MCF 10A (cell line): ENCODE data around the gene SLC2A1. TPM values are rescaled to one million over a fixed set of nuclear protein-coding genes. Genes with fewer than 3 reads are reported as not detected.

Experiments
- BruUV-seq: library from RNA; stranded (reverse); fragments of 400-500 nt; replicated peaks from 2 replicates; lab custom pipeline; 2021; lab: Mats Ljungman, UMichigan
- CTCF ChIA-PET: fragments of 300-600 bp; sonication (Branson Sonifier 250); formaldehyde crosslinking; extraction: SDS; loops from one replicate; lab custom pipeline; 2021; ENCODE audit warnings: antibody characterized with exemption, inconsistent platforms; lab: Yijun Ruan, JAX
- POLR2A ChIA-PET: fragments of 300-600, 350-650 bp; sonication (Branson Sonifier 250); formaldehyde crosslinking; extraction: SDS; loops from one replicate; lab custom pipeline; 2020; ENCODE audit warnings: antibody characterized with exemption, inconsistent platforms; lab: Yijun Ruan, JAX
- DNase-seq: peaks from one replicate; pipeline ENCODE4 v3.0.0-alpha.2; 2018; ENCODE audit not compliant: unreplicated experiment
- H3K27ac Mint-ChIP-seq: one replicate; pipeline ENCODE4 v1.8.0; 2022; ENCODE audit warnings: mild to moderate bottlenecking, low read depth, mixed read lengths; ENCODE audit not compliant: unreplicated experiment
- H3K27me3 Mint-ChIP-seq: one replicate; pipeline ENCODE4 v1.8.0; 2022; ENCODE audit warnings: mixed read lengths; ENCODE audit not compliant: insufficient read depth, unreplicated experiment
- H3K36me3 Mint-ChIP-seq: one replicate; pipeline ENCODE4 v1.8.0; 2022; ENCODE audit warnings: mild to moderate bottlenecking, moderate library complexity, mixed read lengths; ENCODE audit not compliant: insufficient read depth, unreplicated experiment
- H3K4me1 Mint-ChIP-seq: one replicate; pipeline ENCODE4 v1.8.0; 2022; ENCODE audit warnings: mixed read lengths; ENCODE audit not compliant: insufficient read depth, unreplicated experiment
- H3K4me3 Mint-ChIP-seq: one replicate; pipeline ENCODE4 v1.8.0; 2022; ENCODE audit warnings: mild to moderate bottlenecking, moderate library complexity, mixed read lengths; ENCODE audit not compliant: unreplicated experiment
- H3K9me3 Mint-ChIP-seq: one replicate; pipeline ENCODE4 v1.8.0; 2022; ENCODE audit warnings: mixed read lengths; ENCODE audit not compliant: unreplicated experiment
- CTCF ChIP-seq: fragments of 200-600 bp; IDR thresholded peaks from one replicate; pipeline ENCODE4 v1.8.0; 2022; ENCODE audit warnings: antibody characterized with exemption, mild to moderate bottlenecking; ENCODE audit not compliant: unreplicated experiment
- intact Hi-C: fragments of 100-400 bp; cut with micrococcal nuclease; formaldehyde crosslinking; loops from 2 replicates; pipeline ENCODE4 v1.14.1; 2022
- total RNA-seq: library from RNA; stranded (reverse); gene quantifications from 2 replicates; pipeline ENCODE4 v1.2.3, GENCODE V29; 2022

SLC2A1 gene
- total RNA-seq, 1 experiment from 2014 or later, result 87.5 TPM

DNA sequence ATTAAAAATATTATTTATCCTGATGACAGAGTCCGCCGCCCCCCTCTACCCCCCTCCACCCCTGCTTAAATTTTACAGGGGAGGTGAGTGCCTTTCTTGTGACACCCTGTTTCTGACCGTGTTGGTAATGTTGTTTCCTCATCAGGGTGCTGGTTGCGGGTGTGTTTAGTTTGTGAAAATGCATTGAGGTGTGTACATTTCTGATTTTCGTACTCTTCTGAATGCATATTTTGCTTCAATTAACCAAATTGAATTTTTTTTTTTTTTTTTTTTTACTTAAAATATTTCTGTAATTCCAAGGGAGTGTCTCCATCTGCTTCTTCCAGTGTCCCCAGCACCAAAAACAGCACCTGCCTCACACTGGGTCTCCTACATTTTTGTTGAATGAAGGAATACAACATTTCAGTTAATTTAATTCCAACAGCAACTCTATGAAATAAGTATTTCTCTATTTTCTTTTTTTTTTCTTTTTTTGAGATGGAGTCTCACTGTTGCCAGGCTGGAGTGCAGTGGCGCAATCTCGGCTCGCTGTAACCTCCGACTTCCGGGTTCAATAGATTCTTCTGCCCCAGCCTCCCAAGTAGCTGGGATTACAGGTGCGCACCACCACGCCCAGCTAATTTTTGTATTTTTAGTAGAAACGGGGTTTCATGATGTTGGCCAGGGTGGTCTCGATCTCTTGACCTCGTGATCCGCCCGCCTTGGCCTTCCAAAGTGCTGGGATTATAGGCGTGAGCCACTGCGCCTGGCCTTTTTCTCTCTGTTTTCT lies 5.6 kb upstream of the SLC2A1 start:
- H3K27me3 Mint-ChIP-seq, result no peaks in the 10 kb centered on the region
- H3K4me3 Mint-ChIP-seq, result no peak overlapping the region
- no peak for TF ChIP-seq CTCF
- POLR2A ChIA-PET, result interaction anchor here (1.3 to 16.8 kb wide), 6 partner anchors 11 to 109 kb away, joined by 3 to 403 read pairs (median 6); no protein-coding TSS in a partner anchor
- H3K27ac Mint-ChIP-seq, result peak overlapping the region; percentile 52
- DNase-seq, result peak; percentile 25
- TSS peak; percentile 98 for BruUV-seq
- H3K4me1 Mint-ChIP-seq, result peaks cover 49% of the 10 kb centered on the region
- H3K36me3 Mint-ChIP-seq, result no peaks in the 10 kb centered on the region
- intact Hi-C loops, result no loop called here
- CTCF ChIA-PET, result interaction anchor here (0.6 to 2.2 kb wide), 6 partner anchors 14 to 373 kb away, joined by 3 to 6 read pairs (median 4); no protein-coding TSS in a partner anchor
- H3K9me3 Mint-ChIP-seq, result no peaks in the 10 kb centered on the region

GRCh38 chr1:42963378-42964043 lies 4.8 kb upstream of the SLC2A1 start:
- BruUV-seq, result no TSS peak
- H3K27me3 Mint-ChIP-seq, result no peaks in the 10 kb centered on the region
- ChIA-PET CTCF (interaction anchor here (0.6 to 1.5 kb wide), 6 partner anchors 15 to 372 kb away, joined by 3 to 5 read pairs (median 4); no protein-coding TSS in a partner anchor), POLR2A (interaction anchor here (0.9 to 16.8 kb wide), 8 partner anchors 11 to 110 kb away, joined by 3 to 403 read pairs (median 6); no protein-coding TSS in a partner anchor)
- peaks cover 49% of the 10 kb centered on the region for H3K4me1 Mint-ChIP-seq
- no peak for TF ChIP-seq CTCF
- no peaks in the 10 kb centered on the region for H3K9me3 Mint-ChIP-seq
- DNase-seq, result peak; percentile 37
- no peaks in the 10 kb centered on the region for H3K36me3 Mint-ChIP-seq
- intact Hi-C loops, result no loop called here
- peak overlapping the region; percentile 0 for H3K4me3 Mint-ChIP-seq
- H3K27ac Mint-ChIP-seq, result peak overlapping the region; percentile 52

DNA sequence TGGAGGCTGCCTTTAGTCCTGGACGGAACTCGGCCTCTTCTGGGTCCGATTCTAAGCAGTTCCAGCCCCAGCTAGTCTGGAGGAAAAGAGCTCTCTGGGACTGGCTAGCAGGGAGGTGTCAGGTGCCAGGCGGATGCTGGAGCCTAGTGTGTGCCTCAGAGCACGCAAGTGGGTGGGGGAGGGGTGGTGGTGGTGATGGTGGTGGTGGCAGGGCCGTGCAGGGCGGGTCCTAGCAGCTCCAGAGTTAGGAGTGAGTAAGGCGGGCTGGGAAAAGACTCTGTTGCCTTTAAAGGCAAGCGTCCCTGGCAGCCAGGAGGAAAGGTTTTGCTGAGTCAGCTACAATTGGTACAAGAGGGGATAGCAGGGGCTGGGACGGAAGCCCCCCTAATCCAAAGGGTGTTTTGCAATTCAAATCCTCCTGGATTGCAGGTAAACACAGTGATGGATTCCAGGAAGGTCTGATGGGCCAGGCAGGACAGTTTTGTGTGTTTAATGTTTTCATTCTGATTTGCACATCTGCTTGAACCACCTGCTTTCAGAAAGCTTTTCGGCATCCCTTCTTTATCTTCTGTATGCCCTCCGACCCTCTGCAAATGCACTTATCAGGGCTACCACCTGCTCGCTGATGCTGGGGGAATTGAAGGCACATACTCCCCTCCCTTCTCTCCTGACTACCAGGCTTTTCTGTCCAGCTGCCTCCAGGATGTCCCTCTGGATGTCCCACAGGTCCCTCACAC lies 4.1 kb upstream of the SLC2A1 start:
- no peaks in the 10 kb centered on the region for H3K36me3 Mint-ChIP-seq
- intact Hi-C loops, result no loop called here
- ChIA-PET CTCF (interaction anchor here (0.6 to 1.5 kb wide), 5 partner anchors 16 to 50 kb away, joined by 3 to 5 read pairs (median 4); no protein-coding TSS in a partner anchor), POLR2A (interaction anchor here (0.8 to 16.8 kb wide), 12 partner anchors 10 to 280 kb away, joined by 3 to 403 read pairs (median 4); partner anchors contain the start of gene YBX1)
- peak; percentile 60 for DNase-seq
- no TSS peak for BruUV-seq
- TF ChIP-seq CTCF, result no peak
- H3K4me3 Mint-ChIP-seq, result peak overlapping the region; percentile 0
- no peaks in the 10 kb centered on the region for H3K9me3 Mint-ChIP-seq
- H3K27me3 Mint-ChIP-seq, result no peaks in the 10 kb centered on the region
- peak overlapping the region; percentile 52 for H3K27ac Mint-ChIP-seq
- peaks cover 43% of the 10 kb centered on the region for H3K4me1 Mint-ChIP-seq
